HG03378 (cell line): ENCODE results near the gene GSK3A.
"Not testable (repeated sequence)": the region's sequence is repeated elsewhere in the genome, so short reads cannot be mapped to it uniquely, and the experiment has no call there.

Source experiments
- ATAC-seq: cut with Tn5 transposase; IDR thresholded peaks from one replicate; pipeline ENCODE4 v1.9.1; 2021; ENCODE audit warnings: mild to moderate bottlenecking, moderate library complexity; ENCODE audit not compliant: unreplicated experiment

The GSK3A gene

DNA sequence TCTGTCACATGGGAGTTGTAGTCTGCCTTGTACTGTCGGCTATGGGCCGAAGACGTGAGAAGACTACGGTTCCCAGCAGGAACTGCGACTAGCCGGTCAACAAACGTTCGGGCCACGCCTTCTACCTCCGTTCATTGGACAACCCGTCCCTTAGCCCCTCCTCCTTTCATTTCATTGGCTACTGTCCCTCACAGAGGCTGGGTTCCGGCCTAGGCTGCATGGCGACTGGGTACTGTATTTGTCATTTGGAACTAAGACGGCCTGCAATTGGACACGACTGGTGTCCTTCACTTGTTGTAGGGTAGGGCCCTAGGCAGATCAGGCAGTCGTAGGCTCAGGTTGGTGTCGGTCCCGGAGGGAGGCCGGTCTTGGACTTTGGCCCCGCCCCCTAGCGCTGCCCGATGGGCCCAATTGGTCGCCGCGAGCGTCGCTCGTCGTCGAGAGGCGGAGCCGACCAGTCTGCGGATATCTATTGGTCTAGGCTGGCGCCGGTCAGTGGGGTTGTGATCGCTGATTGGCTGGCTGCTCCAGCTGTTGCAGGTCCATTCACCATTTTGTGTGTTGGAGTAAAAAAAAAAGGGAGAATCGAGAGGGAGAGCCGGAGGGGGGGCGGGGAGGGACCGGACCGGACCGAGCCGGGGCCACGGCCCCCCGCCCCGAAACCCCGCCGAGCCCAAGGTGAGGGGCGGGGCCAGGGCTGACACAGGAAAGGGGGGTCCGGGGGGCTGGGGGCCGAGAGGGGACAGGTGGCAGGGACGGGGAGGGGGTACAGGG lies 26.5 kb upstream of the GSK3A start, which contains the start of gene CIC:
TSS of gene CIC (plus strand) at position 549 of the 774 bp plus-strand sequence. CDS start 2,532 bp downstream, outside the sequence.
- peak; percentile 66 for ATAC-seq

- ATAC-seq = peak; percentile 44
Observed at GRCh38 chr19:42268142-42268703, 25.8 kb upstream of the GSK3A start.

GRCh38 chr19:42267644-42268141 lies 25.3 kb upstream of the GSK3A start:
- ATAC-seq = no peak

GRCh38 chr19:42266928-42267603 lies 24.7 kb upstream of the GSK3A start:
- not testable (repeated sequence) for ATAC-seq

GRCh38 chr19:42266105-42266504 lies 23.7 kb upstream of the GSK3A start:
- ATAC-seq = not testable (repeated sequence)

GRCh38 chr19:42261763-42262162 lies 19.4 kb upstream of the GSK3A start:
- ATAC-seq = no peak

DNA sequence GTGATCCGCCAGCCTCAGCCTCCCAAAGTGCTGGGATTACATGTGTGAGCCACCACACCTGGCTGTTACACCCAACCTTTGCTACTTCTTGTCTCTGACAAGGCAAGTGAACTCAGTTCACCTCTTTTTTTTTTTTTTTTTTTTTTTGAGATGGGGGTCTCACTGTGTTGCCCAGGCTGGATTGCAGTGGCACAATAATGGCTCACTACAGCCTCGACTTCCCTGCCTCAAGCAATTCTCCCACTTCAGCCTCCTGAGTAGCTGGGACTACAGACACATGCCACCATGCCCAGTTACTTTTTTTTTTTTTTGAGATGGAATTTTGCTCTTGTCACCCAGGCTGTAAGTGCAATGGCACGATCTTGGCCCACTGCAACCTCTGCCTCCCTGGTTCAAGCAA lies 15.4 kb upstream of the GSK3A start:
- not testable (repeated sequence) for ATAC-seq

- ATAC-seq = no peak
Observed at GRCh38 chr19:42255766-42256745, 13.7 kb upstream of the GSK3A start.

GRCh38 chr19:42254850-42255765 lies 12.7 kb upstream of the GSK3A start, which contains the start of gene ERF:
Gene ERF, minus strand, starts transcription at chr19:42255128. Its CDS starts 129 bp downstream, at chr19:42254999.
- no peak for ATAC-seq

DNA sequence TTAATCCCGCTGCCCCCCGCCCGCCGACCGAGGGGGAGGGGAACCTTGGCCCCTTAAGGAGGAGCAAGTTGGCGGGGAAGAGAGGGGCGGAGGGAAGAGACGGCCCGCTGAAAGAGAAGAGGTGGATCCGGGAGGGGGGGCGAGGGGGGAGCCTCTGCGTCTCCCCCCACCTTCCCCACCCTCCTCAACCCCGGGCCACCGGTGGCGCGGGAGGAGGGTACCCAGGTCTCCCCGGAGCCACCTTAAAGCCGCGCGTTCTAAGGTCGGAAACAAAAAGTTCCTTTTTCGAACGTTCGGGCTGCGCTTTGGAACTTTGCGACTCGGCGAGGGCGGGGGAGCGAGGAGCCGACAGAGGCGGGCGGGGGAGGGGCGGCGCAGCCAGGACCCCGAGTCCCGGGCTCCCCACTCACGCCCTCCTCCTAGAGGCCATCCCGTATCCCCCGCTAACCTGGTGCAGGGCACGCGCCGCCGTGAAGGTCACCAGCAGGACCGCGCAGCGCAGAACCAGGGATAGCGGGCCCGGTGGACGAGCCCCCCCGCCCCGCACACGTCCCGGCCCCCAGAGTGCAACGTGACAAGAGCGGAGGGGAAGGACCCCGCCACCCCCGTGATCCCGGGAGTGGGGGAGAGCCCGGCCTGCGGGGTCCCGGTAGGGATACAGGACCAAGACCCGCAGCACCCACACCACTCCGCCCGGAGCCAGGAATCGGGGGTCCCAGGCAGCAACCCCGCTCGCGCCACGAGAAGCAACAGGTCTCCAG lies 11.9 kb upstream of the GSK3A start:
- ATAC-seq = no peak

DNA sequence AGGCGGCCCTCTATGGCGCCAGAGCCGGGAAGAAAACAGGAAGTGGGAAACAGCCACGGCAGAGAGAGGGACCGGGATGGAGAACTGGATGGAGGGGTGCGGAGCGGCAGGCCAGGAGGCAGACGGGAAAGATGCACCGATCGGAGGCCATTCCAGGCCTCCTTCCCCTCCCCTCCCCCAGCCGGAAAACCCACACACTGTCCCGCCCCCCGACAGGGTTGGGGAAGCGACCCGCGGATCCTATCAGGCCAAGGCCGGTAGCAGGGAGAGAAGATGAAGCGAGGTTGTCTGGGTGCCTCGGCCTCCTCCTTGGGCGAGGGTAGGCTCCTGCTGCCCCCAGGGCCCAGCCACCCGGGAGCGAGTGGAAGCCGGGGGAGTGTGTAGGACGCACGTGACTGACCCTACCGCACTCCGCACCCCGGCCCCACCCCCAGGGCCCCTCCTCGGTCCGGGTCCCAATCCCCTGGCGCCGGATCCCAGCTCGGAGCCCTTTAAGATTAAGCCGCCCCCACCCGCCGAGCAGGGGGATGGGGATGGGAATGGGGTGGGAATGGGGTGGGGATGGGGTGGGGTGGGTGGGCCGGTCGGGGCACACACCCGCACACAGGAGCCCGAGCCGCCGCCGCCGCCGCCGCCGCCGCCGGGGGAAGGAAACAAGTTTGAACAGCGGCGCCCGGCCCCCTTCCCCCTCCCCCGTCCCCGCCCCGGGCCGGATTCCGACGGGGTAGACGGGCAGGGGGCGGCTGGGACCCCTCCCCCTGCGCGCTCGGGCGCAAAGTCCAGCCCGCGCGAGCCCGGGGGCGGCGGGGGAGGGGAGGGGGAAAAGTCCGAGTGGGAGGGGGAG lies 11.1 kb upstream of the GSK3A start:
- ATAC-seq = no peak

GRCh38 chr19:42252365-42253244 lies 10.2 kb upstream of the GSK3A start:
- no peak for ATAC-seq

DNA sequence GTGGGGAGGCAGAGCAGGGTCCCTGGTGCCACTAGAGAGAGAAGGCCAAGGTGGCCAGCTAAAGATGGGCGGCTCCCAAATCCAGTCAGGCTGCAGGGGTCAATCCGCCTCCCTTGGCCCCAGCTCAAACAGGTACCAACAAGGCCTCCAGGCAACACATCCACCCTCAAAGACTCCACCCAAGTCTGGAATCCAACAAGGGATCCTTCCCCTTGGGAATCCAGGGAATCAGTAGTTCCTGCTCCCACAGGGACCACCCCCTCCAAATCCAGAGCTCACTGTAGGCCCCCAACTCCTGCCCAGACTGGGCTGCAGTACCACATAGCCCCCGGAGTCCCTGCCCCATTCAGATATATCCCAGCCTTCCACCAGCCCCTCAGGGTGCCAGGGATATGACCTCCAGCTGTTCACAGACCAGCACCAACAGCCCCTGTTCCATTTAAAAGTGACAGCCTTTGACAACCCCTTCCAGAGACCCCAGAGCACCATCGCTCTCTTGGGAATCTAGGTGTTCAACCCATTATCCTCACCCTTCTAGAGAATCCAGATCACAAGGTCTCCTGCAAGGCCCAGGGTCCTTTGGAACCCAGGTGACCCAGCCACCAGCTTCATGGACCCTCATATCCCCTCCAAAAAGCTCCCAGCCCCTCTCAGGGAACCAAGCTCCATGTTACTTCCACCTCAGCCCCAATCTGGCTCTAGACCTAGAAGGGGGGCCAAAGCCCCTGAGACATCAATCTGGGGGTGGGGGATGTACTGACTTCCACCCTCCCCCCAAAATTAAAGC lies 9.4 kb upstream of the GSK3A start:
- no peak for ATAC-seq

DNA sequence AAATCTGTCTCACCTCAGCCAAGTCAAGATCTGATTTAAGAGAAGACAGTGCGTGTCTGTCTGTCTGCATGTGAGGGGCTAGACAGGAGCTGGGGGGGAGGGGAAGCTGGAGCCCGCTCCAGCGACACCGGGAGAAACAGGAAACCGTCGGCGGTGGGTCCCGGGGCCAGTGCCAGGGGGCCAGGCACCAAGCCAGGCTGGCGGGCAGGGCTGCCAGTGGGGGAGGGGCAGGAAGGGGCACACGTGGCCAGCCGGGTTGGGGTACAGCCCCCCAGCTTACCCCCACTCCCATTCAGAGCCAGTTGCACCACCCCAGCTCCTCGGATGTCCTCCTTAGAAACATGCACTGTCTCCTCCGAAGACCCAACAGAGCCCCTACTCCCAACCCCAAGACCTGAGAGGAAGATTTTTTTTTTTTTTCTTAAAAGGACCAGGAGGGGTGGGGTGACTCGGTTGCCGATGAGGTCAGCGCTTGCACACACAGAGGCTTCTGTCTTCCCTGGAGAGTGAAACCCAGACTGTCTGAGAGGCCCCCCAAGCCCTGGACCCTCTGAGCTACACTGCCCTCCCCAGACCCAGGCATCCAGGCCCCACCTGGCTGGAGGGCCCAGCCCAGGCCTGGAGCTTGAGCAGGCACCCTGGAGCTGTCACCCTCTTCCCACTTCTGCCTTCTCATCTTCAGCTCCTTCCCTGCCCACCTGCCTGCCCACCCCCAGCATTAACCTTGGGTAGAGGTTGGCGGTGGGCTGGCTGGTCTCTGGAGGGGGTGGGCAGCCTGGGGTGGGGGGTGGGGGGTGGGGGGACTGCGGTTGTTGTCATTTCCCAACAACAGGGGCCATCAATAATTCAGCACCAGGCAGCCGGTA lies 8.5 kb upstream of the GSK3A start:
- no peak for ATAC-seq

DNA sequence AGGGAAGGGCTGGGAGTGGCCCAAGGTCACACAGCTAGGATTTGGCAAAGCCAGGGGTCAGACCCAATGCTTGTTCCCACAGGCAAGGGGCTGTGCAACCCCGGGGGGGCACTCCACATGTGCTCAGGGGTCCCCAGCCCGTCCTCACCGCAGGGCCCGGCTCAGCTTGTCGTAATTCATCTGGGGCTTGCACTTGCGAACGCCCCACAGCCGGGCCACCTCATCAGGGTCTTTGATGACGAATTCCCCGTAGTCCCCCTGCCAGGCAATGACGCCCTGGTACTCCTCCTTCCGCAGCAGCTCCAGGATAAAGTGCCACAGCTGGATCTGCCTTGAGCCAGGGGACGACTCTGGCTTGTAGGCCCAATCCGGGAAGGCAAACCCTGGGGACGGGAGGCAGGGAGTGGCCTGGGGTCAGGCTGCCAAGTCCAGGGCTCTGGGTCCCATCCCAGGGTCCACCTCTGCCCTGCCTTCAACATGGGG lies 7.8 kb upstream of the GSK3A start:
- no peak for ATAC-seq
